Astrocyte of the cerebellum (primary cell): ENCODE data around the gene KCMF1.

Experiments used
- DNase-seq: peaks from one replicate; pipeline ENCODE4 v3.0.0-alpha.2; 2011; ENCODE audit warnings: low read depth
- H3K4me3 ChIP-seq: 2 replicates; pipeline ENCODE4 v1.5.1; 2011; ENCODE audit warnings: mild to moderate bottlenecking, low read depth, low read length, moderate library complexity
- CTCF ChIP-seq: IDR thresholded peaks from 2 replicates; pipeline ENCODE4 v1.5.1; 2012; ENCODE audit warnings: low read length, low read depth, moderate library complexity, mild to moderate bottlenecking; ENCODE audit errors: missing control alignments
- in situ Hi-C: cut with HindIII; loops from 2 replicates; pipeline ENCODE4 v1.10.0; 2017; ENCODE audit warnings: low sequenced_read_pairs

The KCMF1 gene

GRCh38 chr2:85016446-85016845, 45.5 kb downstream of the KCMF1 start:
- H3K4me3 ChIP-seq, result no peak overlapping the region
- in situ Hi-C loops, result no loop called here
- no peak for DNase-seq
- TF ChIP-seq CTCF, result no peak

GRCh38 chr2:85017411-85018048, 46.6 kb downstream of the KCMF1 start:
- in situ Hi-C loops, result no loop called here
- DNase-seq, result peak; percentile 11
- no peak for TF ChIP-seq CTCF
- H3K4me3 ChIP-seq, result no peak overlapping the region

GRCh38 chr2:85018049-85018447, 47.1 kb downstream of the KCMF1 start:
- H3K4me3 ChIP-seq, result no peak overlapping the region
- in situ Hi-C loops, result no loop called here
- DNase-seq, result no peak
- TF ChIP-seq CTCF, result no peak

- TF ChIP-seq CTCF, result no peak
- no peak overlapping the region for H3K4me3 ChIP-seq
- no peak for DNase-seq
- in situ Hi-C loops, result no loop called here
Measured at GRCh38 chr2:85019121-85019520, 48.2 kb downstream of the KCMF1 start.

- in situ Hi-C loops, result loop anchor here (5.0 kb wide), 1 partner anchor 70 kb away; no protein-coding TSS in a partner anchor
- TF ChIP-seq CTCF, result no peak
- no peak for DNase-seq
- no peak overlapping the region for H3K4me3 ChIP-seq
Measured at GRCh38 chr2:85022232-85022631, 51.3 kb downstream of the KCMF1 start.

- no peak for TF ChIP-seq CTCF
- H3K4me3 ChIP-seq, result no peak overlapping the region
- in situ Hi-C loops, result loop anchor here (5.0 kb wide), 1 partner anchor 68 kb away; no protein-coding TSS in a partner anchor
- no peak for DNase-seq
Measured at GRCh38 chr2:85024372-85025047, 53.5 kb downstream of the KCMF1 start.
